ENCODE measurements around the gene KPNA4.
A peak's percentile ranks its signal among the peaks of the same experiment; 100 is the strongest.

The KPNA4 gene

DNA sequence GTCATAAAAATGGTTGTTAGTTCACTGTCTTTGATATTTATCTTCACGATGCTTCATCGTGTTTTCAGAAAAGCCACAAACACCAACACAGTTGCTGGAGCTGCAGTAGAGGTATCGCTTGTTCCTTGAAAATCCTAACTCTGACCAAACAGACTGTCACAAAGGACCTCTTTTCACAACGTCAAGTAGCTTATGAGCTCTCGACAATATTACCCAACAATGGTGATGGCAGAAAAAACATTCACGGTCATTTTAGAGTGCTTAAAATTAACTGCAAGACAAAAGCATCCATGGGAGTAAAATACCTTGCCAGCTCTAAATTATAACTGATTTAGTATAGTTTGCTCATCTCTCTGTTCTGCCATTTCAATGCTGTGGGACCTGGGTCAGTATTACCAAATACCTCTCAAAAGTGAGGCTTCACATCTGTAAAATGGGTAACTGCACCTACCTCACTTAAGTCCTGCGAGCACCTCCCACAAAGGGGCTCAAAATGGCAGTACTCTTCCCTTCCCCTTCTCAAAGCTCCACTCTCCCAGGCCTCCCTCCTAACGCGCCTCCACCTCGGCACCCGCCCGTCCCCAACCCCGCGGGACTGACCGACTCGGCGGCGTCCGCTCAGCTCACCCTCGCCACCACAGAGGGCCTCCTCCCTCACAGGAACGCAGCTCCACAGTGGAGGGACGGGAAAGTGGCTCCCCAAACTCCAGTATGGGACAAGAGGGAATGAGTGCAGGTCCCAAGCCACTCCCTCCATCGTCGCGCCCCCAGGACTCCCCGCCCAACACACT lies 116.3 kb downstream of the KPNA4 start:
- DNase-seq = peak; percentile 31

DNA sequence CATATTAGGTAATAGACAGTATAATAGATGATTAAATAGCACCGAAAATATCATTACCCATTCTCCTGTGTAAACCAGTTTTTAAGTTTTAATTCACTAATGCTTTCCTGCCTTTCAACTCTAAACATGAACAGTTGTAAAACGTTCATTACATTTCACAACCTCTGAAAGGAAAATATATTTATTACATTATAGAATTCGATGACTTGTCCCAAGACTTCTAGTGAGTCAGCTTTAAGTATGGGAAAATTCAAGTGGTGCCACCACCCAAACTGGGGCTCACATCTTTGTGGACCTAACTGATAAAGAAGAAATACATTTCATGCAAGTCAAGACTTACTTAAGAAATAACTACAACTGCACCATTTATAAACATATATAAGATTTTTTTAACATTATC lies 117.8 kb downstream of the KPNA4 start:
- no peak for DNase-seq

DNA sequence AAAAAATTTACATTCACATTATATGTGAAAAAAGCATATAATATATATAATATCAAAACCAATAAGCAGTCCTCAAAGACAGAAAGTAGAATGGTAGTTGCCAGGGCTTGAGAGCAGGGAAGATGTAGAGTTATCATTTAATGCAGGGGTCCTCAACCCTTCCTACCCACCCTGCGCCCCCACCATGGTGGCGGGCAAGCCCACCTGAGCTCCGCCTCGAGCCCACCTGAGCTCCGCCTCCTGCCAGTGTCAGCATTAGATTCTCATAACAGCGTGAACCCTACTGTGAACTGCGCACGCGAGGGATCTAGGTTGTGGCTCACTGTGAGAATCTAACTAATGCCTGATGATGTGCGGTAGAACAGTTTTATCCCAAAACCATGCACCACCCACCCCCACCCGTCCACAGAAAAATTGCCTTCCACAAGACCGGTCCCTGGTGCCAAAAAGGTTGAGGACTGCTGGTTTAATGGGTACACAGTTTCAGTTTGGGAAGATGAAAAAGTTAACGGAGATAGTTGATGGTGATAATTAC lies 118.8 kb downstream of the KPNA4 start:
- no peak for DNase-seq

DNA sequence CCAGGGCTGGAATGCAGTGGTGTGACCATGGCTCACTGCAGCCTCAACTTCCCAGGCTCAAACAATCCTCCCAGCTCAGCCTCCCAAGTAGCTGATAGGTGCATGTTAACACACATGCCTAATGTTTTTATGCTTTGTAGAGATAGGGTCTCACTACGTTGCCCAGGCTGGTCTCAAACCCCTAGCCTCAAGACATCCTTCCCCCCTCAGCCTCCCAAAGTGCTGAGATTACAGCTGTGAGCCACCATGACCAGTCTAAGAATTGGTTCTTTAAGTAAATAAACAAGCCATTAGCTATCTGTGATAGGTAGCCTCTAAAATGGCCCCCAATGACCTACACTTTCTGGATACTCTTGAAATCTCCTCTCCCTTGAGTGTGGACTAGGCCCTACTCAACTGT lies 119.5 kb downstream of the KPNA4 start:
- DNase-seq = no peak
